Ovary (tissue), 9 donors: ENCODE measurements around the gene ROPN1L. TPM values are rescaled to one million over a fixed set of nuclear protein-coding genes. Genes with fewer than 3 reads are reported as not detected.

Experiments
- DNase-seq, 5 donors: peaks; one replicate each; pipeline ENCODE4 v3.0.0-alpha.2; 2019 to 2020
- H3K27ac ChIP-seq, 2 donors: fragments of 200-600 bp; one replicate each; pipeline versions ENCODE4 v1.5.1 to v1.8.0; 2019 to 2022
- H3K27me3 ChIP-seq: fragments of 200-600 bp; one replicate; pipeline ENCODE4 v1.8.0; 2022
- H3K36me3 ChIP-seq: fragments of 200-600 bp; sonication (generic); one replicate; pipeline ENCODE4 v1.5.1; 2019
- H3K4me1 ChIP-seq: one replicate; pipeline ENCODE4 v1.8.1; 2013; ENCODE audit warnings: mild to moderate bottlenecking, moderate library complexity; ENCODE audit not compliant: insufficient read depth
- H3K4me3 ChIP-seq: fragments of 200-600 bp; sonication (generic); one replicate; pipeline ENCODE4 v1.5.1; 2017
- H3K9me3 ChIP-seq, 2 donors: fragments of 200-600 bp in 1 of 2; sonication (generic) in 1 of 2; one replicate each; pipeline versions ENCODE4 v1.5.1 to v1.8.1; 2013 to 2019; ENCODE audit warnings: mild to moderate bottlenecking in 1 of 2, moderate library complexity in 1 of 2
- CTCF ChIP-seq, 3 donors: fragments of 450-650 bp in 2 of 3; fragments of 200-600 bp in 1 of 3; IDR thresholded peaks; one replicate each; pipeline versions ENCODE4 v1.5.1 to v1.8.0; 2016 to 2022; ENCODE audit warnings: antibody characterized with exemption in 3 of 3, mild to moderate bottlenecking in 1 of 3
- EP300 ChIP-seq: sonication (generic); formaldehyde crosslinking; IDR thresholded peaks from one replicate; pipeline ENCODE4 v1.6.1; 2017; ENCODE audit warnings: antibody characterized with exemption
- POLR2A ChIP-seq: fragments of 450-650 bp; IDR thresholded peaks from one replicate; pipeline ENCODE4 v1.6.1; 2017; ENCODE audit warnings: antibody characterized with exemption, mild to moderate bottlenecking, moderate library complexity
- WGBS, 3 donors: extraction: QIAGEN DNeasy Blood & Tissue Kit in 1 of 3; methylation state at CpG; one replicate each; pipeline versions ENCODE4 v1.1.5 to v1.1.7; 2013 to 2017; 5-methylcytosine and 5-hydroxymethylcytosine counted together
- intact Hi-C, 4 donors: fragments of 100-400 bp; cut with DNase I; formaldehyde crosslinking; loops; one replicate each; pipeline versions ENCODE4 v1.11.0 to v1.15.1; 2022 to 2023
- polyA plus RNA-seq, 2 donors: library from polyadenylated mRNA; stranded (reverse); fragments of 200-250 nt in 1 of 2; fragments of 350-450 nt in 1 of 2; fragmentation: Illumina TruSeq in 1 of 2; extraction: RNeasy Lipid Tissue Mini Kit (QIAGEN cat#74804) in 1 of 2; gene quantifications; one replicate each; pipeline ENCODE4 v1.2.3, GENCODE V29; 2013 to 2014
- total RNA-seq, 7 donors: library from RNA; depleted of rRNA in 2 of 7; stranded (reverse); fragments of >200 nt in 2 of 7; fragmentation: NEBNext Ultra II Directional in 3 of 7; extraction: Animal tissue kit (Norgen Biotek cat#: 25700) in 3 of 7; gene quantifications; one replicate each; pipeline versions ENCODE4 v1.1.0 to v1.2.4, GENCODE V29; 2016 to 2023
- donor health status: DM: no; HTN: no; CAD: no; lungs with moderate emphysema.
- donor health status: DM: no; HTN: no; CAD: no.
- donor health status: Bipolar disorder and iron deficiency.
- donor health status: DM: yes; HTN: yes; CAD: no.
- donor health status: DM: no; HTN: no; CAD: no.
- donor health status: DM: yes; HTN: yes; CAD: no.

The ROPN1L gene
- total and polyA plus RNA-seq, 9 donors: 0.30 to 51.9 (median 2.4) TPM; not detected in 3

DNA sequence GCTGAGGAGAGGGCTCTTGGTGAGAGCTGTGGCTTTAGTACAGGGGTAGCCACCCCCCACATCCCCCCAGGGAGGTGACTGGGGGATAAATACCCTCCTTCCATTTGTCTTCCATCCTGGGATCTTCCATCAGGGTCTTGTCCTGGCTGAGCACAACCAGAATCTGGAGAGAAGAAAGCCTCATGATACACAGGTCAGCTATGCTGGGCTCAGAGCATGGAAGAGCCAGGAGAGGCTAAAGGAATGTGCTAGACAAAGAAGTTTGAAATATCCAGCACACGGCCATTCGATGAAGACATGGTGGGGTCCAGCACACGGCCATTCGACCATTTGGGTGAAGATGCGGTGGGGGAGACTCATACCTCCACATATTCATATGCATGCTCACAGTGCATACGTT is 30.0 kb downstream of the ROPN1L start:
- Histone ChIP-seq H3K9me3 (no peaks in the 10 kb centered on the region), H3K4me3 (no peak overlapping the region), H3K27me3 (no peaks in the 10 kb centered on the region), H3K4me1 (no peaks in the 10 kb centered on the region), H3K36me3 (no peaks in the 10 kb centered on the region), H3K27ac (no peak overlapping the region)
- no peak for DNase-seq
- TF ChIP-seq EP300 (no peak), POLR2A (no peak), CTCF (IDR thresholded peaks at IDR 0.05) (no peak)
- 89 to 91% (median 90%) methylated on average over 6 of the region's 6 CpGs for WGBS, 3 donors
- intact Hi-C loops: no loop called here

DNA sequence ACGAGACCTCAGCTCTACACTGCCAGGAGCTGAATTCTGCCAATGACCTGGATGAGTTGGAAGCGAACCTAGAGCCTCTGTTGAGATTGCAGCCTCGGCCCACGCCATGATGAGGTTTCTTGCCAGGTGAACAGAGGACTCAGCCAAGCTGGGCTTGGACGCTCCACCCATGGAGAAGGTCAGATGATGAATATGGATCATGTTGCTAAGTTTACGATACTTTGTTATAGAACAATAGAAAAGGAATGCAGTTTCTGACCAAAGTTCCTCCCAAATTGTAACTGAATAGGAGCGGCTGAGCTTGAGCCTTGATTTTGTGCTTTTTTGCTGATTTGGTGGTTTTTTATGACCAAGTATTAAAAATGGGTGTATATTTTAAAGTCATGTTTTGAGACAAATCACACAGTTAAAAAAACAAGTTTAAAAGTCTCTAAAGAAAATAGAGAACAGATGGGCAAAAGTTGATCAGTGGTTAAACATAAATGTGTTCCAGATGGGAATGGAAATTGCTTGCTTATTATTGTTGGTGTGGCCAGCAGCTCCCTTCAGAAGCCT is 32.9 kb downstream of the ROPN1L start:
- Histone ChIP-seq H3K36me3 (no peaks in the 10 kb centered on the region), H3K4me3 (no peak overlapping the region), H3K27me3 (no peaks in the 10 kb centered on the region), H3K4me1 (no peaks in the 10 kb centered on the region), H3K9me3 (no peaks in the 10 kb centered on the region), H3K27ac (no peak overlapping the region)
- WGBS, 3 donors: 83 to 84% (median 83%) methylated on average over 7 of the region's 7 CpGs
- intact Hi-C loops: no loop called here
- TF ChIP-seq EP300: no peak
- no peak for TF ChIP-seq CTCF (IDR thresholded peaks at IDR 0.05)
- TF ChIP-seq POLR2A: no peak
- DNase-seq: no peak

DNA sequence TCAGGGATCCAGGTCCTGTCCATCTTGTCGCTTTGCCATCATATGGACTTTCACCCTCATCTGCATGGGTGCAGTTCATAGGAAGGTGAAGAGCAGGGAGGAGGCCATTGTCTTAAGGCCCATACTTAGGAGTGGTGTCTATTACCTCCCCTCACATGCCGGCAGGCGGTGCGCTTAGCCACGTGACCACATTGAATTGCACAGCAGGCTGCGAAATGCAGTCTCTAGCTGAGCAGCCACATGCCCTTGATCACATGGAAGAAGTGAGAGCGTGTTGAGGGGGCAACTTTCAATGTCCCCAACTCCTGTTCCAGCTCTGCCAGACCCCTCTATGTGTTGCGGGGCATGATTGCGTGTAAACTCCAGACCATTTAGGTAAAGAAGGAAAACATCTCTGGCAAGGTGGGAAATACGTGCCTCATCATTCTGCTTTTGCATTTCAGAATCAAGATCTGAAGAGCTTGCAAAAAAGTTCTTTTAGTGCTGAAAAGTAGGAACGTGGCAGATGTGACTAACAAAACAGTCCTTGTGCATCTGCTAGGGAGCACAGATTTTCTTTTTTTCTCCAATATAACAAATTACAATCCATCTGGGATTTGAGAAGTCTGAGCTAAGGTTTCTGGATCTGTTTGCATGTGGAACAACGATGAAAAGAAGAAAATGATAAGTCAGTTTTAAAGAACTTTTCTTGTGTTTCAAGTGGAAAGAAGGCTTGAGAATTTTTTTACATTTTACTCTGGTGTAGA is 34.4 kb downstream of the ROPN1L start:
- no peak for TF ChIP-seq CTCF (IDR thresholded peaks at IDR 0.05)
- no peak for TF ChIP-seq POLR2A
- no peak for TF ChIP-seq EP300
- no peaks in the 10 kb centered on the region for H3K4me1 ChIP-seq
- no peaks in the 10 kb centered on the region for H3K27me3 ChIP-seq
- no peak overlapping the region for H3K4me3 ChIP-seq
- no peak overlapping the region for H3K27ac ChIP-seq
- WGBS, 3 donors: 86 to 88% (median 87%) methylated on average over 12 of the region's 12 CpGs
- no peaks in the 10 kb centered on the region for H3K36me3 ChIP-seq
- no peaks in the 10 kb centered on the region for H3K9me3 ChIP-seq
- intact Hi-C loops: no loop called here
- DNase-seq: no peak

DNA sequence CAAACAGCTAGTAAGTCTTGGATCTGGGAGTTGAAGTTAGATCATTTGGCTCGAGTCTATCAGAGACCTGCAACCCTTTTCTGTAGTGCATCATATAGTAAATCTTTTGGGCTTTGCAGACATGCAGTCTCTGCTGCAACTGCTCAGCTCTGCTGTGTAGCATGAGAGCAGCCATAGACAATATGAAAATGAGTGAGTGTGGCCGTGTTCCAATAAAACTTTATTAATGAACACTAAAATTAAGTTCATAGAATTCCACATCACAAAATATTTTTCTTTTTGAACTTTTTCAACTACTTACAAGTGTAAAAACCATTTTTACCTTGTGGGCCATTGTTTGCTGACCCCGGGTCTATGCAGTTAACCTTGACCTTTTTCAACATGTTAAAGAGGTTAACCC is 35.2 kb downstream of the ROPN1L start:
- H3K36me3 ChIP-seq: no peaks in the 10 kb centered on the region
- WGBS, 3 donors: 79 to 80% (median 80%) methylated on average over 3 of the region's 3 CpGs
- no peaks in the 10 kb centered on the region for H3K4me1 ChIP-seq
- H3K4me3 ChIP-seq: no peak overlapping the region
- H3K27me3 ChIP-seq: no peaks in the 10 kb centered on the region
- no peak for DNase-seq
- no peak for TF ChIP-seq CTCF (IDR thresholded peaks at IDR 0.05)
- no peak for TF ChIP-seq POLR2A
- TF ChIP-seq EP300: no peak
- H3K27ac ChIP-seq: no peak overlapping the region
- H3K9me3 ChIP-seq: no peaks in the 10 kb centered on the region
- intact Hi-C loops: no loop called here
